Measurements from ENCODE around the gene UBL3.

- TF ChIP-seq POLR2AphosphoS5 (IDR thresholded peaks at IDR 0.05) (no peak), CTCF (IDR thresholded peaks at IDR 0.05 in 8 of 11, conservative IDR thresholded peaks at IDR 0.05 in 3 of 11) (no peak)
These were observed 6.0 kb upstream of the UBL3 start for GRCh38 chr13:29856426-29856825.
